ENCODE results near the gene NANOS3. TPM values are rescaled to one million over a fixed set of nuclear protein-coding genes. Genes with fewer than 3 reads are reported as not detected.

Gene NANOS3
- 3.9 and 5.7 TPM in 2 replicates for total RNA-seq (2013; cell fraction: nucleolus; rRNA removed)
- total RNA-seq (2014; rRNA removed) (0.54 and 1.5 TPM in 2 replicates), total RNA-seq (2014; rRNA removed; fragmentation: Illumina TruSeq; extraction: Trizol) (1.5 and 1.6 TPM in 2 replicates), total RNA-seq (2021) (1.5 and 1.7 TPM in 2 replicates), polyA plus RNA-seq (2011; rRNA removed) (0.24 and 0.69 TPM in 2 replicates), polyA plus RNA-seq (2014; fragmentation: Illumina TruSeq; extraction: Trizol) (1.00 TPM in 1 of 2 replicates, not detected in the other), polyA plus RNA-seq (2014; fragmentation: Nextera tagmentation; extraction: Ambion mirVana) (under 1 TPM; 0.31 to 0.80 TPM), polyA plus RNA-seq (2014; rRNA removed) (0.81 and 2.3 TPM in 2 replicates), polyA plus RNA-seq (2016; fragmentation: Nextera tagmentation; extraction: Ambion mirVana) (under 1 TPM; 0.53 to 0.62 TPM), polyA minus RNA-seq (2011; rRNA and poly(A)+ RNA removed) (0.82 TPM in 1 of 2 replicates, not detected in the other), Bru-seq, nascent RNA (percentile 40 among the genes with signal in this experiment), BruChase-seq, experiment 1, labeled RNA remaining after a 6-hour chase (percentile 39 among the genes with signal in this experiment), BruChase-seq, experiment 2, labeled RNA remaining after a 2-hour chase (percentile 36 among the genes with signal in this experiment)
- polyA plus RNA-seq (2011; ENCODE audit: low read depth): not detected
- polyA plus RNA-seq (2011; cell fraction: cytosol; rRNA removed): 1.4 and 1.5 TPM in 2 replicates
- 2.5 and 2.7 TPM in 2 replicates for polyA plus RNA-seq (2011; cell fraction: nucleus; rRNA removed)
- polyA plus RNA-seq (2012): 0.94 and 1.0 TPM in 2 replicates
- not detected in 2 replicates for polyA minus RNA-seq (2011; cell fraction: cytosol; rRNA and poly(A)+ RNA removed)
- 1.6 TPM in 1 of 2 replicates, not detected in the other for polyA minus RNA-seq (2011; cell fraction: nucleus; rRNA and poly(A)+ RNA removed)
- long read RNA-seq, experiment 1, partial matches to known transcripts: 1 of 1 reads
- long read RNA-seq, experiment 1, other reads (novel, unspliced or antisense): 0 of 1 reads
- long read RNA-seq, experiment 2, partial matches to known transcripts: 0 of 1 reads
- long read RNA-seq, experiment 2, other reads (novel, unspliced or antisense): 1 of 1 reads

DNA sequence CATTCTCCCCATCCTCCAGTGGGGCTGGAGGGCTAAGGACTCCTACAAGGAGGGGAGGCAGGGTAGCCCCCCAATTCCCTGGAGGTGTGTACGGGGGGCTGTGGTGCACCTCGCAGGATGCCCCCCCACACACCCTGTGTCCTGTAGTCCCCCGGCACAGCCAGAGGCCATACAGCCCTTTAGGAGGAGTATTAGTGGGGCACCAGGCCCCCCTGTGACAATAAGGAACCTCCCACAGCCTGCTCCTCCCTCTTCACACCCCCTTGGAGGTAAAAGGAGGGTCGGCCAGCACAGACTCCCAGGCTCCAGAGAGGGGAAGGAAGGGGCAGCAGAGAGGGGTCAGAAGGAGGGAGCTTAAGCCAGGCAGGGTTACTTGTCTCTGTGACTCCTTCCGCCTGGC, at the start of gene NANOS3:
Gene NANOS3 (plus strand): TSS at position 301 of the 400 bp plus-strand sequence. CDS start 115 bp downstream, outside the sequence.
- H2AFZ ChIP-seq (ENCODE audit: control insufficient read depth, low read depth, low read length): no peak within 1 kb of the TSS
- ATAC-seq (no peak), FAIRE-seq (no peak), DNase-seq (ENCODE audit: low read depth, low spot score) (no peak)
- RAD21 ChIA-PET (ENCODE audit: unreplicated experiment): interaction anchor here (0.8 kb wide), 1 partner anchor 199 kb away, joined by 3 read pairs; no protein-coding TSS in a partner anchor
- H3K79me2 ChIP-seq (ENCODE audit: control insufficient read depth, insufficient read depth, low read length): no peaks in the 10 kb centered on the region
- SMC1A ChIA-PET (ENCODE audit: uncharacterized antibody, unreplicated experiment): interaction anchor here (6.5 kb wide), 1 partner anchor 195 kb away, joined by 47 read pairs; the partner anchor contains the start of gene MISP3
- CTCF ChIA-PET: interaction anchor here (1.3 to 8.1 kb wide), 4 partner anchors 15 to 259 kb away, joined by 4 to 152 read pairs (median 62); partner anchors contain the start of genes ASF1B and MISP3
- intact Hi-C loops (cut with micrococcal nuclease; ENCODE audit: unreplicated experiment): no loop called here
- no peak for TF ChIP-seq MEF2B (IDR thresholded peaks at IDR 0.05; ENCODE audit: partially characterized antibody, poor library complexity, severe bottlenecking)
- no peak for TF ChIP-seq CEBPB (IDR thresholded peaks at IDR 0.05; ENCODE audit: borderline replicate concordance in 1 of 2, low read depth in 2 of 2, low read length in 2 of 2)
- no peak for TF ChIP-seq FOXK2 (IDR thresholded peaks at IDR 0.05)
- TF ChIP-seq SMARCA5 (IDR thresholded peaks at IDR 0.05): no peak
- no peak for TF ChIP-seq KDM1A (IDR thresholded peaks at IDR 0.05; ENCODE audit: borderline replicate concordance)
- TF ChIP-seq, protein P1, sequence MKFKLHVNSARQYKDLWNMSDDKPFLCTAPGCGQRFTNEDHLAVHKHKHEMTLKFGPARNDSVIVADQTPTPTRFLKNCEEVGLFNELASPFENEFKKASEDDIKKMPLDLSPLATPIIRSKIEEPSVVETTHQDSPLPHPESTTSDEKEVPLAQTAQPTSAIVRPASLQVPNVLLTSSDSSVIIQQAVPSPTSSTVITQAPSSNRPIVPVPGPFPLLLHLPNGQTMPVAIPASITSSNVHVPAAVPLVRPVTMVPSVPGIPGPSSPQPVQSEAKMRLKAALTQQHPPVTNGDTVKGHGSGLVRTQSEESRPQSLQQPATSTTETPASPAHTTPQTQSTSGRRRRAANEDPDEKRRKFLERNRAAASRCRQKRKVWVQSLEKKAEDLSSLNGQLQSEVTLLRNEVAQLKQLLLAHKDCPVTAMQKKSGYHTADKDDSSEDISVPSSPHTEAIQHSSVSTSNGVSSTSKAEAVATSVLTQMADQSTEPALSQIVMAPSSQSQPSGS (IDR thresholded peaks at IDR 0.05; ENCODE audit: low read length): no peak
- TF ChIP-seq, protein P2, sequence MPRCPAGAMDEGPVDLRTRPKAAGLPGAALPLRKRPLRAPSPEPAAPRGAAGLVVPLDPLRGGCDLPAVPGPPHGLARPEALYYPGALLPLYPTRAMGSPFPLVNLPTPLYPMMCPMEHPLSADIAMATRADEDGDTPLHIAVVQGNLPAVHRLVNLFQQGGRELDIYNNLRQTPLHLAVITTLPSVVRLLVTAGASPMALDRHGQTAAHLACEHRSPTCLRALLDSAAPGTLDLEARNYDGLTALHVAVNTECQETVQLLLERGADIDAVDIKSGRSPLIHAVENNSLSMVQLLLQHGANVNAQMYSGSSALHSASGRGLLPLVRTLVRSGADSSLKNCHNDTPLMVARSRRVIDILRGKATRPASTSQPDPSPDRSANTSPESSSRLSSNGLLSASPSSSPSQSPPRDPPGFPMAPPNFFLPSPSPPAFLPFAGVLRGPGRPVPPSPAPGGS (IDR thresholded peaks at IDR 0.05; ENCODE audit: borderline replicate concordance, insufficient read depth, low read depth, low read length, poor library complexity, severe bottlenecking): no peak
- TF ChIP-seq SPI1 (IDR thresholded peaks at IDR 0.05; ENCODE audit: borderline replicate concordance, insufficient read depth, low read depth, low read length): no peak
- no peak for TF ChIP-seq PML (IDR thresholded peaks at IDR 0.05; ENCODE audit: low read length)
- TF ChIP-seq TCF7 (IDR thresholded peaks at IDR 0.05; ENCODE audit: borderline replicate concordance): no peak
- TF ChIP-seq EGR1 (IDR thresholded peaks at IDR 0.05; ENCODE audit: borderline replicate concordance in 1 of 2, low read depth in 2 of 2, low read length in 2 of 2): no peak
- no peak for TF ChIP-seq ZNF24 (IDR thresholded peaks at IDR 0.05)
- TF ChIP-seq IKZF1 (conservative IDR thresholded peaks at IDR 0.05): no peak
- TF ChIP-seq, protein P3, sequence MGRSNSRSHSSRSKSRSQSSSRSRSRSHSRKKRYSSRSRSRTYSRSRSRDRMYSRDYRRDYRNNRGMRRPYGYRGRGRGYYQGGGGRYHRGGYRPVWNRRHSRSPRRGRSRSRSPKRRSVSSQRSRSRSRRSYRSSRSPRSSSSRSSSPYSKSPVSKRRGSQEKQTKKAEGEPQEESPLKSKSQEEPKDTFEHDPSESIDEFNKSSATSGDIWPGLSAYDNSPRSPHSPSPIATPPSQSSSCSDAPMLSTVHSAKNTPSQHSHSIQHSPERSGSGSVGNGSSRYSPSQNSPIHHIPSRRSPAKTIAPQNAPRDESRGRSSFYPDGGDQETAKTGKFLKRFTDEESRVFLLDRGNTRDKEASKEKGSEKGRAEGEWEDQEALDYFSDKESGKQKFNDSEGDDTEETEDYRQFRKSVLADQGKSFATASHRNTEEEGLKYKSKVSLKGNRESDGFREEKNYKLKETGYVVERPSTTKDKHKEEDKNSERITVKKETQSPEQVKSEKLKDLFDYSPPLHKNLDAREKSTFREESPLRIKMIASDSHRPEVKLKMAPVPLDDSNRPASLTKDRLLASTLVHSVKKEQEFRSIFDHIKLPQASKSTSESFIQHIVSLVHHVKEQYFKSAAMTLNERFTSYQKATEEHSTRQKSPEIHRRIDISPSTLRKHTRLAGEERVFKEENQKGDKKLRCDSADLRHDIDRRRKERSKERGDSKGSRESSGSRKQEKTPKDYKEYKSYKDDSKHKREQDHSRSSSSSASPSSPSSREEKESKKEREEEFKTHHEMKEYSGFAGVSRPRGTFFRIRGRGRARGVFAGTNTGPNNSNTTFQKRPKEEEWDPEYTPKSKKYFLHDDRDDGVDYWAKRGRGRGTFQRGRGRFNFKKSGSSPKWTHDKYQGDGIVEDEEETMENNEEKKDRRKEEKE (IDR thresholded peaks at IDR 0.05): no peak
- TF ChIP-seq SRF (IDR thresholded peaks at IDR 0.05; ENCODE audit: low read depth in 2 of 2, low read length in 2 of 2): no peak
- H3K9ac ChIP-seq (ENCODE audit: control insufficient read depth, insufficient read depth, low read length): no peak within 1 kb of the TSS
- no peaks in the 10 kb centered on the region for H3K27me3 ChIP-seq (replicated peaks in 1 of 2; ENCODE audit: control insufficient read depth in 2 of 2, insufficient read depth in 2 of 2, low read length in 1 of 2)
- H3K4me3 ChIP-seq: no peak within 1 kb of the TSS
- H4K20me1 ChIP-seq (ENCODE audit: control insufficient read depth, insufficient read depth): no peaks in the 10 kb centered on the region
- 22% methylated on average over 5 of the region's 5 CpGs for WGBS (ENCODE audit: insufficient coverage, insufficient replicate concordance, low lambda C conversion rate, missing lambda C conversion rate)
- in situ Hi-C loops (cut with MboI): loop anchor here (25.0 kb wide), 1 partner anchor 460 kb away; no protein-coding TSS in a partner anchor
- POLR2A ChIA-PET: interaction anchor here (0.5 kb wide), 1 partner anchor 13 kb away, joined by 3 read pairs; no protein-coding TSS in a partner anchor
- H3K9me3 ChIP-seq (replicated peaks; ENCODE audit: control insufficient read depth, insufficient read depth, low read length): no peaks in the 10 kb centered on the region
- H3K4me2 ChIP-seq (ENCODE audit: control insufficient read depth, insufficient read depth): no peak within 1 kb of the TSS
- no TSS peak for BruUV-seq (replicated peaks)
- no peaks in the 10 kb centered on the region for H3K36me3 ChIP-seq (ENCODE audit: control insufficient read depth in 2 of 2, insufficient read depth in 2 of 2, low read length in 1 of 2)
- no peak within 1 kb of the TSS for H3K27ac ChIP-seq (ENCODE audit: control insufficient read depth, insufficient read depth)
- H3K4me1 ChIP-seq (ENCODE audit: control insufficient read depth, insufficient read depth, low read length): peaks cover 17% of the 10 kb centered on the region
